GM23338 (cell line): ENCODE measurements around the gene DHRSX.

ENCODE experiments used
- CREB1 ChIP-seq: fragments of 250-450 bp; sonication (Bioruptor Pico); IDR thresholded peaks from 2 replicates; pipeline ENCODE4 v1.5.0; 2020; ENCODE audit warnings: low read depth, mild to moderate bottlenecking, moderate library complexity
- EZH2 ChIP-seq: fragments of 200-600 bp; sonication (generic); IDR thresholded peaks from one replicate; pipeline ENCODE4 v1.8.0; 2017; ENCODE audit warnings: antibody characterized with exemption, mild to moderate bottlenecking, low read depth; ENCODE audit not compliant: unreplicated experiment
- TF ChIP-seq, protein P1 (sequence below), 2 experiments: fragments of 200-600 bp in 1 of 2; sonication (generic) in 1 of 2; conservative IDR thresholded peaks; 2 replicates each; pipeline versions ENCODE4 v1.5.1 to v1.6.1; 2016 to 2017; ENCODE audit warnings: antibody characterized with exemption in 2 of 2, low read depth in 2 of 2, mild to moderate bottlenecking in 2 of 2, moderate library complexity in 1 of 2

DNA sequence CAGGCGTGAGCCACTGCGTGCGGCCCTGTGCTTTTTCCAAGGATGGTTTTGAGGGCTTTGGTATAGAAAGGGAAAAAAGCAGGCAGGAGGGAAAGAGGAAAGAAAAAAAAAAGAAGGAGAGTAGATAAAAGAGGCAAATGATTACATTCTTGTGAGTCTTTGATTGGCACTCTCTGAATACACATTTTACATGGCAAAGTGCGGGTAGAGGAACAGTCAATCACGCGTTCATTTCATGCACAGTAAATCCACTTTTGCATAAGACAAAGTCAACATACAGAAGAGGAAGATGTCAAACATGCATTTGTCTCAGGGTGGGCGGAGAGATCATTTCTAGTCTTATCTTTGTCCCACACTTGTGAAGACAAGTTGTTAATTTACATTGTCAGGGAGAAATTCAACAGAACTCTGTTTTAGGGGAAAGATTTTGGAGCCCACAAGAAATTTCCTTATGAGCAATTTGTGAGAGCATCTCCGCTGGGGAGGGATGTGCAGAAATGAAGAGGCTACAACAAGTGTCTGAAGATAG lies 183.2 kb downstream of the DHRSX start:
- TF ChIP-seq CREB1 (CRISPR knock-in tag) (no peak), EZH2 (no peak)
- TF ChIP-seq, protein P1, sequence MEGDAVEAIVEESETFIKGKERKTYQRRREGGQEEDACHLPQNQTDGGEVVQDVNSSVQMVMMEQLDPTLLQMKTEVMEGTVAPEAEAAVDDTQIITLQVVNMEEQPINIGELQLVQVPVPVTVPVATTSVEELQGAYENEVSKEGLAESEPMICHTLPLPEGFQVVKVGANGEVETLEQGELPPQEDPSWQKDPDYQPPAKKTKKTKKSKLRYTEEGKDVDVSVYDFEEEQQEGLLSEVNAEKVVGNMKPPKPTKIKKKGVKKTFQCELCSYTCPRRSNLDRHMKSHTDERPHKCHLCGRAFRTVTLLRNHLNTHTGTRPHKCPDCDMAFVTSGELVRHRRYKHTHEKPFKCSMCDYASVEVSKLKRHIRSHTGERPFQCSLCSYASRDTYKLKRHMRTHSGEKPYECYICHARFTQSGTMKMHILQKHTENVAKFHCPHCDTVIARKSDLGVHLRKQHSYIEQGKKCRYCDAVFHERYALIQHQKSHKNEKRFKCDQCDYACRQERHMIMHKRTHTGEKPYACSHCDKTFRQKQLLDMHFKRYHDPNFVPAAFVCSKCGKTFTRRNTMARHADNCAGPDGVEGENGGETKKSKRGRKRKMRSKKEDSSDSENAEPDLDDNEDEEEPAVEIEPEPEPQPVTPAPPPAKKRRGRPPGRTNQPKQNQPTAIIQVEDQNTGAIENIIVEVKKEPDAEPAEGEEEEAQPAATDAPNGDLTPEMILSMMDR (conservative IDR thresholded peaks at IDR 0.05; ENCODE audit: low read depth in 2 of 2), result no peak
